PC-9 (cell line): Measurements from ENCODE around the gene FAM78B. TPM values are rescaled to one million over a fixed set of nuclear protein-coding genes. Genes with fewer than 3 reads are reported as not detected.

Experiments used
- BruUV-seq: library from RNA; stranded (reverse); fragments of 400-500 nt; replicated peaks from 2 replicates; lab custom pipeline; 2021; lab: Mats Ljungman, UMichigan
- CTCF ChIA-PET: fragments of 300-600 bp; sonication (Branson Sonifier 250); formaldehyde crosslinking; loops from one replicate; lab custom pipeline; 2022; ENCODE audit warnings: antibody characterized with exemption; lab: Charles Lee
- POLR2A ChIA-PET: fragments of 300-600 bp; sonication (Branson Sonifier 250); formaldehyde crosslinking; loops from one replicate; lab custom pipeline; 2022; ENCODE audit warnings: antibody characterized with exemption; ENCODE audit not compliant: unreplicated experiment; lab: Charles Lee
- DNase-seq, 2 experiments: peaks; one replicate each; pipeline versions ENCODE4 v3.0.0 to v3.0.0-alpha.2; 2015 to 2022; ENCODE audit warnings: mixed read lengths in 1 of 2
- H2AFZ ChIP-seq: fragments of 200-600 bp; sonication (generic); 2 replicates; pipeline ENCODE4 v1.8.1; 2017; ENCODE audit warnings: antibody characterized with exemption
- H3F3A ChIP-seq: fragments of 200-600 bp; sonication (generic); 2 replicates; pipeline ENCODE4 v1.8.1; 2017; ENCODE audit warnings: antibody characterized with exemption, mild to moderate bottlenecking, low read depth; ENCODE audit not compliant: insufficient read depth
- H3K27ac ChIP-seq: fragments of 200-600 bp; sonication (generic); 2 replicates; pipeline ENCODE4 v1.6.1; 2016; ENCODE audit warnings: mixed run types
- H3K27me3 ChIP-seq: fragments of 200-600 bp; sonication (generic); 2 replicates; pipeline ENCODE4 v1.6.1; 2016; ENCODE audit warnings: low read depth, mixed run types; ENCODE audit not compliant: insufficient read depth
- H3K36me3 ChIP-seq: fragments of 200-600 bp; sonication (generic); 2 replicates; pipeline ENCODE4 v1.6.1; 2016; ENCODE audit warnings: low read depth, mixed run types
- H3K4me1 ChIP-seq: fragments of 200-600 bp; sonication (generic); replicated peaks from 2 replicates; pipeline ENCODE4 v1.6.1; 2016; ENCODE audit warnings: mixed run types; ENCODE audit not compliant: insufficient read depth
- H3K4me2 ChIP-seq: fragments of 200-600 bp; sonication (generic); 2 replicates; pipeline ENCODE4 v1.6.1; 2017; ENCODE audit warnings: mixed run types
- H3K4me3 ChIP-seq: fragments of 200-600 bp; sonication (generic); 2 replicates; pipeline ENCODE4 v1.6.1; 2016; ENCODE audit warnings: mixed run types
- H3K79me2 ChIP-seq: fragments of 200-600 bp; sonication (generic); 2 replicates; pipeline ENCODE4 v1.6.1; 2017; ENCODE audit warnings: low read depth, mixed run types
- H3K9me2 ChIP-seq: fragments of 200-600 bp; sonication (generic); 2 replicates; pipeline ENCODE4 v1.8.1; 2017; ENCODE audit warnings: mild to moderate bottlenecking; ENCODE audit not compliant: insufficient read depth
- H3K9me3 ChIP-seq: fragments of 200-600 bp; sonication (generic); 2 replicates; pipeline ENCODE4 v1.8.1; 2016; ENCODE audit warnings: low read depth; ENCODE audit not compliant: insufficient read depth
- H4K20me1 ChIP-seq: fragments of 200-600 bp; sonication (generic); 2 replicates; pipeline ENCODE4 v1.8.1; 2017; ENCODE audit not compliant: insufficient read depth
- CTCF ChIP-seq: fragments of 200-600 bp; sonication (generic); conservative IDR thresholded peaks from 2 replicates; pipeline ENCODE4 v1.6.1; 2017; ENCODE audit warnings: mixed run types, antibody characterized with exemption, mild to moderate bottlenecking, moderate library complexity
- EZH2 ChIP-seq: fragments of 200-600 bp; sonication (generic); IDR thresholded peaks from 2 replicates; pipeline ENCODE4 v1.8.0; 2017; ENCODE audit warnings: antibody characterized with exemption, low read depth
- intact Hi-C: fragments of 100-400 bp; cut with micrococcal nuclease; formaldehyde crosslinking; loops from one replicate; pipeline ENCODE4 v1.10.0; 2022; ENCODE audit not compliant: unreplicated experiment
- total RNA-seq: library from RNA; stranded (reverse); gene quantifications from 2 replicates; pipeline ENCODE4 v1.2.3, GENCODE V29; 2021

FAM78B gene
- total RNA-seq, 1 experiment from 2014 or later, result not detected

GRCh38 chr1:166139735-166140134 is 27.1 kb downstream of the FAM78B start:
- H3K4me2 ChIP-seq, result no peak overlapping the region
- ChIA-PET CTCF (no interaction called here), POLR2A (no interaction called here)
- no peaks in the 10 kb centered on the region for H3K79me2 ChIP-seq
- H3K36me3 ChIP-seq, result no peaks in the 10 kb centered on the region
- no peak overlapping the region for H3K27ac ChIP-seq
- DNase-seq, result no peak
- no peak overlapping the region for H3K4me3 ChIP-seq
- TF ChIP-seq EZH2, result no peak
- TF ChIP-seq CTCF, result no peak
- no peaks in the 10 kb centered on the region for H3K9me3 ChIP-seq
- H3K4me1 ChIP-seq, result no peaks in the 10 kb centered on the region
- intact Hi-C loops, result no loop called here
- no peaks in the 10 kb centered on the region for H4K20me1 ChIP-seq
- H2AFZ ChIP-seq, result no peak overlapping the region
- H3F3A ChIP-seq, result no peaks in the 10 kb centered on the region
- no peaks in the 10 kb centered on the region for H3K9me2 ChIP-seq
- H3K27me3 ChIP-seq, result peaks cover 5% of the 10 kb centered on the region; the same call in 1 of the 2 replicates
- BruUV-seq, result no TSS peak

GRCh38 chr1:166136699-166137401 is 30.0 kb downstream of the FAM78B start:
- Histone ChIP-seq H3K36me3 (no peaks in the 10 kb centered on the region), H3K27me3 (peaks cover 5% of the 10 kb centered on the region; the same call in 1 of the 2 replicates), H4K20me1 (no peaks in the 10 kb centered on the region), H3K4me3 (no peak overlapping the region), H3K4me2 (no peak overlapping the region), H3K79me2 (no peaks in the 10 kb centered on the region), H3K4me1 (no peaks in the 10 kb centered on the region), H3K27ac (no peak overlapping the region), H2AFZ (no peak overlapping the region), H3F3A (no peaks in the 10 kb centered on the region), H3K9me3 (no peaks in the 10 kb centered on the region), H3K9me2 (no peaks in the 10 kb centered on the region)
- DNase-seq, result no peak
- ChIA-PET CTCF (no interaction called here), POLR2A (no interaction called here)
- no TSS peak for BruUV-seq
- TF ChIP-seq EZH2, result no peak
- no peak for TF ChIP-seq CTCF
- intact Hi-C loops, result loop anchor here (1.0 kb wide), 1 partner anchor 43 kb away; no protein-coding TSS in a partner anchor

GRCh38 chr1:166136222-166136621 is 30.6 kb downstream of the FAM78B start:
- no peak for DNase-seq
- Histone ChIP-seq H3K4me1 (no peaks in the 10 kb centered on the region), H3K27me3 (peaks cover 5% of the 10 kb centered on the region; the same call in 1 of the 2 replicates), H4K20me1 (no peaks in the 10 kb centered on the region), H3K4me3 (no peak overlapping the region), H3K9me3 (no peaks in the 10 kb centered on the region), H3F3A (no peaks in the 10 kb centered on the region), H2AFZ (no peak overlapping the region), H3K9me2 (no peaks in the 10 kb centered on the region), H3K79me2 (no peaks in the 10 kb centered on the region), H3K27ac (no peak overlapping the region), H3K36me3 (no peaks in the 10 kb centered on the region), H3K4me2 (no peak overlapping the region)
- no TSS peak for BruUV-seq
- intact Hi-C loops, result loop anchor here (1.0 kb wide), 1 partner anchor 44 kb away; no protein-coding TSS in a partner anchor
- POLR2A ChIA-PET, result no interaction called here
- CTCF ChIA-PET, result no interaction called here
- TF ChIP-seq EZH2, result no peak
- no peak for TF ChIP-seq CTCF
